ENCODE measurements around the gene A1CF.
"Not testable (repeated sequence)": the region's sequence is repeated elsewhere in the genome, so short reads cannot be mapped to it uniquely, and the experiment has no call there.

DNA sequence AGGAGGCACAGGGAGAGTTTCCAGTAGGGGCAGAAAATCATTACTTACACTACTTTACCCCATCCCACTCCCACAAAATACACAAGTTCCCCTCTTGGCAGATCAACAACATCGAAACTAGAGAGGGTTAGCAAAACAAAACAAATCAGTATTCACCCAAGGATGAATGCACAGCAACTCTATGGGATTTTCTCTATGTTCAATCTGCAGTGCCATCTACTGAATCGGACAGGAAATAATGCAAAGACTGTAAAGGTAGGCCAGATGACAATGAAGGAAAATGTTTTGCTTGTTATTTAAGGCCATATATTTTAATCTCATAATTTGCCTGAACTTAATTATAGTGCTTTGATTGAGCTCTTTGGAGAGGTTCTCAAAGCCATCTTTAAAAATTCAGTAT, 110.6 kb downstream of the A1CF start:
- TF ChIP-seq, protein P1, sequence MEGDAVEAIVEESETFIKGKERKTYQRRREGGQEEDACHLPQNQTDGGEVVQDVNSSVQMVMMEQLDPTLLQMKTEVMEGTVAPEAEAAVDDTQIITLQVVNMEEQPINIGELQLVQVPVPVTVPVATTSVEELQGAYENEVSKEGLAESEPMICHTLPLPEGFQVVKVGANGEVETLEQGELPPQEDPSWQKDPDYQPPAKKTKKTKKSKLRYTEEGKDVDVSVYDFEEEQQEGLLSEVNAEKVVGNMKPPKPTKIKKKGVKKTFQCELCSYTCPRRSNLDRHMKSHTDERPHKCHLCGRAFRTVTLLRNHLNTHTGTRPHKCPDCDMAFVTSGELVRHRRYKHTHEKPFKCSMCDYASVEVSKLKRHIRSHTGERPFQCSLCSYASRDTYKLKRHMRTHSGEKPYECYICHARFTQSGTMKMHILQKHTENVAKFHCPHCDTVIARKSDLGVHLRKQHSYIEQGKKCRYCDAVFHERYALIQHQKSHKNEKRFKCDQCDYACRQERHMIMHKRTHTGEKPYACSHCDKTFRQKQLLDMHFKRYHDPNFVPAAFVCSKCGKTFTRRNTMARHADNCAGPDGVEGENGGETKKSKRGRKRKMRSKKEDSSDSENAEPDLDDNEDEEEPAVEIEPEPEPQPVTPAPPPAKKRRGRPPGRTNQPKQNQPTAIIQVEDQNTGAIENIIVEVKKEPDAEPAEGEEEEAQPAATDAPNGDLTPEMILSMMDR (IDR thresholded peaks at IDR 0.05), result not testable (repeated sequence)
- not testable (repeated sequence) for TF ChIP-seq POLR2A (IDR thresholded peaks at IDR 0.05)

Measured in right lobe of liver (tissue), 4 donors.